ENCODE results near the gene CELSR2.

Gene CELSR2

DNA sequence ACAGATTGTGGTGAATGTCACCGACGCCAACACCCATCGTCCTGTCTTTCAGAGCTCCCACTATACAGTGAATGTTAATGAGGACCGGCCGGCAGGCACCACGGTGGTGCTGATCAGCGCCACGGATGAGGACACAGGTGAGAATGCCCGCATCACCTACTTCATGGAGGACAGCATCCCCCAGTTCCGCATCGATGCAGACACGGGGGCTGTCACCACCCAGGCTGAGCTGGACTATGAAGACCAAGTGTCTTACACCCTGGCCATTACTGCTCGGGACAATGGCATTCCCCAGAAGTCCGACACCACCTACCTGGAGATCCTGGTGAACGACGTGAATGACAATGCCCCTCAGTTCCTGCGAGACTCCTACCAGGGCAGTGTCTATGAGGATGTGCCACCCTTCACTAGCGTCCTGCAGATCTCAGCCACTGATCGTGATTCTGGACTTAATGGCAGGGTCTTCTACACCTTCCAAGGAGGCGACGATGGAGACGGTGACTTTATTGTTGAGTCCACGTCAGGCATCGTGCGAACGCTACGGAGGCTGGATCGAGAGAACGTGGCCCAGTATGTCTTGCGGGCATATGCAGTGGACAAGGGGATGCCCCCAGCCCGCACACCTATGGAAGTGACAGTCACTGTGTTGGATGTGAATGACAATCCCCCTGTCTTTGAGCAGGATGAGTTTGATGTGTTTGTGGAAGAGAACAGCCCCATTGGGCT is 3.0 kb downstream of the CELSR2 start:
- DNase-seq, result no peak

DNA sequence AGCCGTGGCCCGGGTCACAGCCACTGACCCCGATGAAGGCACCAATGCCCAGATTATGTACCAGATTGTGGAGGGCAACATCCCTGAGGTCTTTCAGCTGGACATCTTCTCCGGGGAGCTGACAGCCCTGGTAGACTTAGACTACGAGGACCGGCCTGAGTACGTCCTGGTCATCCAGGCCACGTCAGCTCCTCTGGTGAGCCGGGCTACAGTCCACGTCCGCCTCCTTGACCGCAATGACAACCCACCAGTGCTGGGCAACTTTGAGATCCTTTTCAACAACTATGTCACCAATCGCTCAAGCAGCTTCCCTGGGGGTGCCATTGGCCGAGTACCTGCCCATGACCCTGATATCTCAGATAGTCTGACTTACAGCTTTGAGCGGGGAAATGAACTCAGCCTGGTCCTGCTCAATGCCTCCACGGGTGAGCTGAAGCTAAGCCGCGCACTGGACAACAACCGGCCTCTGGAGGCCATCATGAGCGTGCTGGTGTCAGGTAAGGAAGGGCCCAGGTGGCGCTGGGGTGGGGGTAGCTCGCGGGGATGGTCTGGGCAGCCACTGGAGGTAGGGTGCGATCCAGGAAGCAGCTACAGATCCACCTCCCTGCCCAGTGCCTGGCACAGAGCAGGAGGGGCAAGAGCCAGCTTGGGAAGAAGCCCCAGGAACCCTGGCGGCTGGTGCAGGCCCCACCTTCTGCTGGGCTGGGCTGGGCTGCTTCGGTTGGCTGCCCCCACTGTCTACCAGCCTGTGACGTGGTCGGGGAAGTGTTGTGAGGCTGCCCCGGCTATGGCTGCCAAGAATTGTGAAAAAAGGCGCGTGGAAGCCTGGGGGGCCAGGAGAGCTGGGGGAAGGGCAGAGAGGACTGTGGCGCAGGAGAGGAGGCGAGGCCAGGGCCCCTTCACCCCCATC is 3.8 kb downstream of the CELSR2 start:
- no peak for DNase-seq

DNA sequence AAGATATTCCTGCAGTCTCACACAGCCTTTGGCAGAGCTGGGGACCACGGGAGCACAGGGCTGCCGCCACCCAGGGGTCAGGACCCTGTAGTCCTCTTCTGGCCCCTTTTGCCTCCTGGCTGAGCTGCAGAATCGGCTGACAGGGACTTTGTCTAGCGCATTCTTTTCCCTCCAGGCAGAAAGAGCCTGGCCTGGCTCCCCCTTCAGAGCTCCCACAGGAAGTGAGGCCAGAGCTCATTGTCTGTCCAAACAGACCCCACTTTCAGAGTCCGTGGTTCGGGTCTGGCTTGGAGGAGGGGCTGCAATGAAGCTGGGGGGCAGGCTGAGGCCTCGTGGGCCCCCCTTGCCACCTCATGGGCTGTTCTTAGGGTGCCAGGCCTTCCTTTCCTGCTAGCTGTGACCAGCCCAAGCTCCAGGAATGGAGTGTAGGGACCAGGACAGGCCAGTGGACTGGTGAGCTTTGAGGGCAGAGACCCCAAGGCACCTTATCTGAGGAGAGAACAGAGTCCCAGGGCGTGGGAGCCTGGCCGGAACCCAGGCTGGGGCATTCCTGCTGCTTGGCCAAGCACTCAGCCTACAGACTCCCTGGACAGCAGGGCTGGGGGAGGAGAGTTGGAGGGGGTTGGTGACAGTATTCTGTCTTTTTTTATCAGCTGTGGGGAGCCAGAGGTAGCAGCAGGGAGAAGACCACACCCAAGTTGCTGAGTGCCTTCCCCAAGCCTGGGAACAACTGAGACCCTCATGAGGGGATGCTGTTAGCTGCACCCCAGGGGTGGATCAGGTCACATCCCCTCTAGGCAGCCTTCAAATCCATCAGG is 4.7 kb downstream of the CELSR2 start:
- no peak for DNase-seq

DNA sequence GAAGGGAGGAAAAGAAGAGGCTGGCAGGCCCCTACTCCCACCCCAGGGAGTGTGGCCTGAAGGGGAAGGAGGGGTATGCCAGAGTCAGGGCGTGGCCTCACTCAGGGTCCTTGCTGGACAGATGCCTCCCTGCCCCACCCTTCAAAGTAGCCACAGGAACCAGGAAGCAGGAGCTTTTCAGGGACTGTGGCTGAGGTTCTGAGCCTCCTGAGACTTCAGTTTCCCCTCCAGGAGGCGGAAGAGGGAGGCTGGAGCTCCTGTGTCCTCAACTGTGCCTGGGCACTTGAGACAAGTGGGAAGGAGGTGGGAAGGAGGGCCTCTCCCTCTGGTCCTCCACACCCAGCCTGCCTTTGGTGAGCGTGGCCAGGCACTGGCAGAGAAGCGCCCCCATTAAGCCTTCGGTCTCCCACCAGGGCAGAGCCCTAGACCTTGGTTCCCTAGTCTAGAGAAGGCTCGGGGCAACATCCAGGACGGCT is 5.3 kb downstream of the CELSR2 start:
- DNase-seq, result no peak

DNA sequence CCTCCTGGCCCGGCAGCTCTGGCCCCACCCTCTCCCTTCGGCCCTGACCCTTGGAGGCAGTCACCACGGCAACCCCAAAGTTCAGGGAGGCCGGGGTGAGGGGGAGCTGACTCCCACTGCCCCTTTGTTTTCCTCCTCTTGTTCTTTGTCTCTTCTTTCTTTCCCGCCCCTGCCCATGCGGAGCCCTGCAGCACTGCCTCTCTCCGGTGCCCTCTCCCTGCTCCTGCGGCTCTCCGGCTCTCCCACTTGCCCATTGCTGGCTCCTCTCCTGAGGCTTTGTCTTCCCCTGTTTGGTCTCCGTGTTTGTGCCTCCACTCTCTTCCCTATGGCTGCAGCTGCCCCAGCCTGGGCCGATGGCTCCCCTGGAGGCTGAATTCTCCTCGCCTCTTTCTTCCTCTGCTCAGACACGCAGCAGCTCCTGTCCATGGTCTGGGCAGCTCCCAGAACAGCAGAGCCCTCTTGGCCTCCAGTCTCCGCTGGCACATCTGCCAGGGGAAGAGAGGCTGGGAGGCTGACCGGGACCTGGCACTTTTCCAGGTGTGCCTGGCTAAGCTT is 5.8 kb downstream of the CELSR2 start:
- DNase-seq, result no peak

DNA sequence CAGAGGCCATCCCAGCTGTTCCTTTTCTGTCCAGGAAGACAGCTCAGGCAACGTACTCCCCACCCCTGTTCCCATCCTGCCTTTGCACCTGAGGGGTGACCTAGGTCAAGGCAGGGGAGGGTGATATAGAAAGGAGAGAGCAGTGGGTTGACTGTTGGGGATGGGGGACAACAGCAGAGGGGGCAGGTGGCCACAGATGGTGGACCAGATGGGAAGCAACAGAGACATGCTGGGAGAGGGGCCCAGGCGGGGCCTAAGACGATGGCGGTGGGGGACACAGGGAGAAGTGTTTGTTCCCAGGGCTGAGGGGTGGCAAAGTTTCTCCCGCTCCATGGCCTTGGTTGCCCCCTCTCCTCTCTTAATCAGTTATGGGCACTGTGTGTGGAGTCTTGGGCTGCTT is 6.3 kb downstream of the CELSR2 start:
- no peak for DNase-seq

DNA sequence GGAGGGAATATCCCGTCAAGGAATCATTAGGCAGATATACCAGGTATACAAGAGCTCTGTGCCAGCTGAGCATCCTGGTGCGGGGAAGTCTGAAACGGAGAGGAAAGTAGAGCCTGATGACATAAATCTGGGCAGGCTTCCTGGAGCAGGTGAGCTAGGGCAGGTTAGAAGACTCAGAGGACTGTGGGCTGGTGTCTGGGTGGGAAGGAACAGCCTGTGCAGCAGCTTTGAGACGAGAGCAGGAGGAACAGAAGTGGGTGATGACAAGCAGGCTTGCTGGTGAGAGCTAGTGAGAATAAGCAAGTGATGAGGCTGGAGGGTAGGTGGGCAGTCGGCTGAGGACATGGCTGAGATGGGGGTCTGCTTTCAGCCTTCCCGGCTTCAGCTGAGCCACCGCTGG is 6.7 kb downstream of the CELSR2 start:
- no peak for DNase-seq

DNA sequence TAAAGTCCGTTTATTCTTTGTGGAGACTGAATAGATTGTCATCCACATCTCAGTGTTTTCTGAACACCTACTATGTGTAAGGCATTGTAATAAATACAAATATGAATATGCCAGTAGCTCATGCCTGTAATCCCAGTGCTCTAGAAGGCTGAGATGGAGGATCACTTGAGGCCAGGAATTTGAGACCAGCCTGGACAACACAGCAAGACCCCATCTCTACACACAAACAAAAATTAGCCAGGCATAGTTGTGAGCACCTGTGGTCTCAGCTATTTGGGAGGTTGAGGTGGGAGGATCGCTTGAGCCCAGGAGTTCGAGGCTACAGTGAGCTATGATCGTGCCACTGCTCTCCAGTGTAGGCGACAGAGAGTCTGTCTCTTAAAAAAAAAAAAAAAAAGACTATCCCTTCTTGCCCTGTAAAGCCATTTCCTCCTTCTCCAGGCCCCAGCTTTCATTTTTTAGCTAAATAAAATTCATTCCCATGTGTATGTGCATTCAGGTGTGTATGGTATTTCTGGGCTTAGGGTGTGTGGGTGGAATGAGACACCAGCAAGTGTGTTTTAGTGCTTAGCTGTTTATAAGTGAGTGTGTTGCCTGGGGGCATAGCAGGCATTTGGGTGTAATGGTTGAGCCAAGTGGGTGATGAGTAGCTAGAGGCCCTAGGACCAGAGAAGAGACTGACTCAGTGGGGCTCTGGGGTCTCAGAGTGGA is 7.8 kb downstream of the CELSR2 start:
- no peak for DNase-seq

DNA sequence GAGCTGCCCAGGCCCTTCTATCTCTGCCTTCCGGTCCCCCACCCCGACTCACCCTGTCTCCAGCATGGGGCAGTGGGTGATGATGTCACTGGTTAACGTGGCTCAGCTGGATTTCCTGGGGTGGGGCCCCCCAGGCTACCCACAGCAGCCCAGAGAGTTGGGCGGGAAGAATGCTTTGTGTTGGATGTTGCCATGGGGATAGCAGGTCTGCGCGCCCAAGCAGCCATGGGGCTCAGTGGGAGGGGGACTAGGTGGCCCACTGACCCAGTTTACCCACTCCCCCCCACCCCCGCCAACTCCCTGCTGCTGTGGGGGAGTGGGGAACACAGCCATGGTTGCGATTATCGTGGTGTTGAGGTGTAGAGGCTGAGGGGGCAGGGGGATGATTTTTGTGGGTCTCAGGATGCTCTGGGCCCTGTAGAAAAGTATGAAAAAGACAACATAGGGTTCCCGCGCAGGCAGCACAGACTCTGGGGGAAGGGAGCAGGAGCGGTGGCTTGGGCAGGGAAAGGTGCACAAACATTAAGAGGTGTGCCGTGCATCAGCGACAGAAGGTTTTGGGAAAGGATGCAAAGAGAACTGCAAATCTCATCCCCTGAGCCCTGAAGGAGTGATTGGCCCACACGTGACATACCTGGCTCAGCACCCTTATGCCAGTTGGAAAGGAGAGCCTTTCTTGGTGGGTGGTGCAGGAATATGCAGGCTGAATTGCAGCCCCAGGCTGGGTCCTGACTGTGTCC is 8.5 kb downstream of the CELSR2 start:
- DNase-seq, result no peak

DNA sequence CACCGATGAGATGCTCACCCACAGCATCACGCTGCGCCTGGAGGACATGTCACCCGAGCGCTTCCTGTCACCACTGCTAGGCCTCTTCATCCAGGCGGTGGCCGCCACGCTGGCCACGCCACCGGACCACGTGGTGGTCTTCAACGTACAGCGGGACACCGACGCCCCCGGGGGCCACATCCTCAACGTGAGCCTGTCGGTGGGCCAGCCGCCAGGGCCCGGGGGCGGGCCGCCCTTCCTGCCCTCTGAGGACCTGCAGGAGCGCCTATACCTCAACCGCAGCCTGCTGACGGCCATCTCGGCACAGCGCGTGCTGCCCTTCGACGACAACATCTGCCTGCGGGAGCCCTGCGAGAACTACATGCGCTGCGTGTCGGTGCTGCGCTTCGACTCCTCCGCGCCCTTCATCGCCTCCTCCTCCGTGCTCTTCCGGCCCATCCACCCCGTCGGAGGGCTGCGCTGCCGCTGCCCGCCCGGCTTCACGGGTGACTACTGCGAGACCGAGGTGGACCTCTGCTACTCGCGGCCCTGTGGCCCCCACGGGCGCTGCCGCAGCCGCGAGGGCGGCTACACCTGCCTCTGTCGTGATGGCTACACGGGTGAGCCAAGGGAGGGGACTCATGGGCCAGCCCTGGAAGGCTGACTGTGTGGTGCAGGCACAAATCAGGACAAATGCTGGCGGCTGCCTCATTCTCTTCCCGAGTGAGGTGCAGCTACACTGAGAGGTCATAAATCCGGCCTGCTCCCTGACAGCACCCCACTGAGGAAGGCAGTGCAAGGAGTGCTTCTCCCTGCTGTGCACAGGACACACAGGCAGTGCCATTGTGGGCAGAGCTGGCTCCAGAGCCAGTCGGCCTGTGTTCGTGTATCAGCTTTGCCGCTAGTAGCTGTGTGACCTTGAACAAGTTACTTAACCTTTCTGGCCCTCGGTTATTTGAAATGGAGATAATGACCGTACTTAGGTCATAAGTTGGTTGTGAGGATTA is 9.4 kb downstream of the CELSR2 start:
- DNase-seq, result no peak

DNA sequence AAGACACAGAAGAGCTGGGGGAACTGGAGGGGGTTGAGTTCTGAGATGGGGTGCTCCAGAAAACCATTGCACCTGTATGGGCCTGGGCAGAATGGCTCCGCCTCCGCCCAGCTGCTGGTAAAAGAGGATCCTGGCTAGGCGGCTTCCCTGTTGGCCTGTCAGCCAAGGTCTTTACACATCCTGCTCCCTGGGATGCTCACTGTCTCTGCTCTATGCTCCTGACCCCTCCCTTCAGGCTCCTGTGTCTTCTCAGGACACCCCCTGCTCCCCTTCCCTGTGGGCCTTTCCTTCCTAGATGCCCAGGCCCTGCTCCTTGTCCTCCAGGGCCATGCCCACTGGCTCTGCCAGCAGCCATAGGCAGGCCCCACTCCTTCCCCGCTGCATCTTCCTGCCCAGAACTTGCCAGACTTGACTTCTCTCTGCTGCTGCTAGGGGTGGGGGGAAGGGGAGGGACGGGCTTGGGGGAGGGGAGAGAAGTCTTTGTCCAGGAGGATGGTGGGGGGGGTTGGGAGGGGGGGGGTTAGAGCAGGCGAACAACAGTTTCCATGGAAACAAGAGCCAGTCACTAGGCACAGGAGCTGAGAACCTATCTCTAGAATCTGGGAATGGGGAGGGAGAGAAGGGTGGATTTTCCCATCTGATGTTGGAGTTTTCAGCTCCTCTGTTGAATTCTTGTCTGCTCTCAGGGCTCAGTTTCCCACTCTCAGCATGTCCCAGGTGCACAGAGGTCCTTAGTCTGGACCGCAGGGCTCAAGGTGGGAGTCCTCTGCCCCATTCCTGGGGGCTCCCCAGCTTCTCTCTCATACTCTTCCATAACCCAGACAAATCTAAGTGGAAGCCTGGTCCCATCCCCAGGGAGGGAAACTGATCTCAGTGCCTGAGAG is 10.6 kb downstream of the CELSR2 start:
- no peak for DNase-seq

DNA sequence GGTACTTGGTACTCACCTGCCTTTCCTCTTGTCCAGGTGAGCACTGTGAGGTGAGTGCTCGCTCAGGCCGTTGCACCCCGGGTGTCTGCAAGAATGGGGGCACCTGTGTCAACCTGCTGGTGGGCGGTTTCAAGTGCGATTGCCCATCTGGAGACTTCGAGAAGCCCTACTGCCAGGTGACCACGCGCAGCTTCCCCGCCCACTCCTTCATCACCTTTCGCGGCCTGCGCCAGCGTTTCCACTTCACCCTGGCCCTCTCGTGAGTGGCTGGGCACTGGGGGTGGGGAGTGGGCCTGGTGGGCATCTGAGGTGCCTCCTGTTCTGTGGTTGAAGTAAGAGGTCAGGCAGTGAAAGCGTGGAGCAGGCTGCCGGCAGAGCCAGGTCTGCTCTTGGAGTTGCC is 11.7 kb downstream of the CELSR2 start:
- no peak for DNase-seq

DNA sequence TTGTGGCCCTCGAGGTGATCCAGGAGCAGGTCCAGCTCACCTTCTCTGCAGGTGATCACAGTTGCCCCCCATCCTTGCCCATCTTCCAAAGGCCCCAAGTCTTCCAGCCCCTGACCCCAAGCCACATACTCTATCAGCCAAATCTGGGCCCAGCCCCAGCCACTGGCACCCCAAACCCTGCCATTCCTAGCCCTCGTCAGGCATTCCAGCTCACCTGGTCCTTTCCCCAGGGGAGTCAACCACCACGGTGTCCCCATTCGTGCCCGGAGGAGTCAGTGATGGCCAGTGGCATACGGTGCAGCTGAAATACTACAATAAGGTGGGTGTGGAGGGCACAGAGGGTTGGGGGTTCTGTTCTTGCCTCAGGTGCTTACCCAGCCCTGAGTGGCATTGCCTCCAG is 12.2 kb downstream of the CELSR2 start:
- DNase-seq, result no peak

DNA sequence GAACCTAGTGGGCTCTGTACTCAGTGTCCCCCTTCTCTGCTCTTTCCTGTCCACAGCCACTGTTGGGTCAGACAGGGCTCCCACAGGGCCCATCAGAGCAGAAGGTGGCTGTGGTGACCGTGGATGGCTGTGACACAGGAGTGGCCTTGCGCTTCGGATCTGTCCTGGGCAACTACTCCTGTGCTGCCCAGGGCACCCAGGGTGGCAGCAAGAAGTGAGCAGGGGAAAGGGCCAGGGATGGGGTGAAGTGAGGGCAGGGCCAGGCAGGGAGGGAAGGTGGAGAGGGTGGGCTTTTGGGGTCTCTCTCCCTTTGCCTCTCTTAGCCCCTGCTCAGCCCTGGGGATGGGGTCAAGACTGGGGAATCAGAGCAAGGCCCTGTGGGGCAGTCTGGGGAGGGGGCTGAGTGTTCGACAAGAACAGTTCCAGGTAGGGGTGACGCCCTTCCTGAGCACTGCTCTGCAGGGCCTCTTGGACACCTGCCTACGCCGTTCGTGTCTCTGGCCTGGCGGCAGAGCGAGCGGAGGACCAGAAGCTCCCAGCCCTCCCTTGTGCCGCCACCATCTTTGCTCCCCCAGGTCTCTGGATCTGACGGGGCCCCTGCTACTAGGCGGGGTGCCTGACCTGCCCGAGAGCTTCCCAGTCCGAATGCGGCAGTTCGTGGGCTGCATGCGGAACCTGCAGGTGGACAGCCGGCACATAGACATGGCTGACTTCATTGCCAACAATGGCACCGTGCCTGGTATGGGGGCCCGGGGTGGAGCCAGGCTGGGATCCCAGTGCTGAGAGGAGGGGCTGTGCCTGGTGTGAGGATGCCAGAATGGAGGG is 13.1 kb downstream of the CELSR2 start:
- no peak for DNase-seq

DNA sequence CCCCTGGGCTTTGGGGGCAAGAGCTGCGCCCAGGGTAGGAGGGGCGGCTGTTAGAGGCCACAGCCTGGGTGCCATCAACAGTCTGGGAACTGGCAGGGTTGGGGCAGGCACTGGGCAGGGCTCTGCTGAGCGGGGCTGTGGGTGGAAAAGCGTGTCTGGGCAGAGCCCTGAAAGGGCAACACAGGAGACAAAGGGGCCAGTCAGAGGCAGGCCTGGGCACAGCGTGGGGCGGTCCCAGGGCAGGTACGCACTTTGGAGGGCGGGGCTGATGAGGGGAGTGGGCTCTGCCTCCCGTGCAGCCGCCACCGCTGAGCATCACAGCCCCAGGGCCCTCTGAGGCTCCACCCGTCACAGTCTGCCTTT is 13.9 kb downstream of the CELSR2 start:
- DNase-seq, result no peak

DNA sequence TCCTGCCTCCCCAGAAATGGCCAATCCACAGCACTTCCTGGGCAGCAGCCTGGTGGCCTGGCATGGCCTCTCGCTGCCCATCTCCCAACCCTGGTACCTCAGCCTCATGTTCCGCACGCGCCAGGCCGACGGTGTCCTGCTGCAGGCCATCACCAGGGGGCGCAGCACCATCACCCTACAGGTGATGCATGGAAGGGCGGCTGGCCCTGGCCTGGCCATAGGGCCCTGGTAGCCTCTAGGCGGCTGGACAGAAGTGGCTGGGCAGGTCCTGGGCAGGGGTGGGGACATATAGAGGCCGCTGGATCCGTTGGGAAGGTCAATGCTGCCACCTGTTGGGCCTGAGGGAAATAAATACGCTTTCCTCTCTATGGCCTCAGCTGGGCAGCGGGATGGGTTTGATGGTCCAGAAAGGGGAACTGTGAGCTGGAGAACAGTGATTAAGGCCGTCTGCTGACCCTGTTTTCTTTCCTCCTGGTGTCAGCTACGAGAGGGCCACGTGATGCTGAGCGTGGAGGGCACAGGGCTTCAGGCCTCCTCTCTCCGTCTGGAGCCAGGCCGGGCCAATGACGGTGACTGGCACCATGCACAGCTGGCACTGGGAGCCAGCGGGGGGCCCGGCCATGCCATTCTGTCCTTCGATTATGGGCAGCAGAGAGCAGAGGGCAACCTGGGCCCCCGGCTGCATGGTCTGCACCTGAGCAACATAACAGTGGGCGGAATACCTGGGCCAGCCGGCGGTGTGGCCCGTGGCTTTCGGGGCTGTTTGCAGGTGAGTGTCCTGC is 14.4 kb downstream of the CELSR2 start:
- DNase-seq, result no peak

DNA sequence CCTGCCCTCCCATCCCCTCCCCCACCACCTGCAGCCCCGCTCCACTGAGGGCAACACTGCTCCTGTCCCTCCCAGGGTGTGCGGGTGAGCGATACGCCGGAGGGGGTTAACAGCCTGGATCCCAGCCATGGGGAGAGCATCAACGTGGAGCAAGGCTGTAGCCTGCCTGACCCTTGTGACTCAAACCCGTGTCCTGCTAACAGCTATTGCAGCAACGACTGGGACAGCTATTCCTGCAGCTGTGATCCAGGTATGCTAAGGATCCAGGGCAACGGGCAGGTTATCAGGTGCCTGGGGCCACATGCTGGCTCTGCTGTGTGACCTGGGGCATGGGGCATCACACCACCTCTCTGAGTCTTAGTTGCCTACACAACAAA is 15.0 kb downstream of the CELSR2 start:
- no peak for DNase-seq

DNA sequence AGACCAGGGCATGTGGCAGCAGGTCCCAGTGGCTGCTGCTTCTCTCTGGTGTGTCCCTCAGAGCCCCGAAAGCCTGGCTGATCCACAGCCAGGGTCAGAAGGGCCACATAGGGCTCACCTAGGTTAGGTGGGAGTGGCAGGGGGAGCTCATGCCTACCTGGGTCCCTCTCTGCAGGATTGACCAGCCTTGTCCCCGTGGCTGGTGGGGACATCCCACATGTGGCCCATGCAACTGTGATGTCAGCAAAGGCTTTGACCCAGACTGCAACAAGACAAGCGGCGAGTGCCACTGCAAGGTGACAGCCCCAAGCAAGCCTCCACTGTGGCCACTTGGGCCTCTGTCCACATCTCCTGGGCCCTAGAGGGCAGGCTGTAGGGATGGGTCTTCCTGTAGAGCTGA is 15.7 kb downstream of the CELSR2 start:
- no peak for DNase-seq

All from GF-D8 (cell line).